H9 (cell line): ENCODE data around the gene GMPR. TPM values are rescaled to one million over a fixed set of nuclear protein-coding genes. Genes with fewer than 3 reads are reported as not detected.

ENCODE experiments used
- DNase-seq: peaks from one replicate; pipeline ENCODE4 v3.0.0-alpha.2; 2017
- H2AFZ ChIP-seq: one replicate; pipeline ENCODE4 v1.6.1; 2013; ENCODE audit warnings: mild to moderate bottlenecking, low read length, control low read depth, moderate library complexity
- H2AK5ac ChIP-seq: 2 replicates; pipeline ENCODE4 v1.6.1; 2013; ENCODE audit warnings: low read length, control low read depth, mixed read lengths; ENCODE audit not compliant: insufficient read length
- H2BK120ac ChIP-seq: one replicate; pipeline ENCODE4 v1.6.1; 2013; ENCODE audit warnings: low read depth, mild to moderate bottlenecking, low read length, control low read depth, inconsistent platforms; ENCODE audit not compliant: poor library complexity, severe bottlenecking
- H2BK12ac ChIP-seq: 2 replicates; pipeline ENCODE4 v1.6.1; 2013; ENCODE audit warnings: low read length, control low read depth, mixed read lengths, low read depth; ENCODE audit not compliant: insufficient read length
- H2BK15ac ChIP-seq: 2 replicates; pipeline ENCODE4 v1.6.1; 2013; ENCODE audit warnings: low read depth, low read length, control low read depth
- H2BK20ac ChIP-seq: one replicate; pipeline ENCODE4 v1.6.1; 2013; ENCODE audit warnings: low read depth, mild to moderate bottlenecking, low read length, control low read depth, inconsistent platforms; ENCODE audit not compliant: poor library complexity, severe bottlenecking
- H2BK5ac ChIP-seq: 2 replicates; pipeline ENCODE4 v1.6.1; 2013; ENCODE audit warnings: low read length, control low read depth, mixed read lengths; ENCODE audit not compliant: insufficient read length
- H3K14ac ChIP-seq: 2 replicates; pipeline ENCODE4 v1.6.1; 2013; ENCODE audit warnings: low read length, control low read depth; ENCODE audit not compliant: insufficient read depth
- H3K18ac ChIP-seq: 2 replicates; pipeline ENCODE4 v1.6.1; 2013; ENCODE audit warnings: low read depth, mild to moderate bottlenecking, mixed read lengths, low read length, control low read depth; ENCODE audit not compliant: insufficient read length
- H3K23ac ChIP-seq: 2 replicates; pipeline ENCODE4 v1.6.1; 2013; ENCODE audit warnings: low read length, control low read depth, mixed read lengths, low read depth; ENCODE audit not compliant: insufficient read length
- H3K23me2 ChIP-seq: 2 replicates; pipeline ENCODE4 v1.6.1; 2013; ENCODE audit warnings: low read depth, mild to moderate bottlenecking, mixed read lengths, low read length, control low read depth; ENCODE audit not compliant: insufficient read length, poor library complexity, severe bottlenecking
- H3K27ac ChIP-seq: 2 replicates; pipeline ENCODE4 v1.5.1; 2013; ENCODE audit warnings: low read length, control low read depth, mixed read lengths, low read depth; ENCODE audit not compliant: insufficient read length
- H3K27me3 ChIP-seq: 2 replicates; pipeline ENCODE4 v1.6.1; 2013; ENCODE audit warnings: low read length, control low read depth, inconsistent platforms; ENCODE audit not compliant: insufficient read depth
- H3K4ac ChIP-seq: 2 replicates; pipeline ENCODE4 v1.6.1; 2013; ENCODE audit warnings: low read depth, mild to moderate bottlenecking, control low read depth, inconsistent platforms, low read length, moderate library complexity
- H3K4me1 ChIP-seq: 2 replicates; pipeline ENCODE4 v1.6.1; 2013; ENCODE audit warnings: low read length, control low read depth, inconsistent platforms; ENCODE audit not compliant: insufficient read depth
- H3K4me2 ChIP-seq: 2 replicates; pipeline ENCODE4 v1.6.1; 2013; ENCODE audit warnings: low read length, control low read depth, mixed read lengths; ENCODE audit not compliant: insufficient read length, insufficient read depth
- H3K56ac ChIP-seq: 2 replicates; pipeline ENCODE4 v1.6.1; 2013; ENCODE audit warnings: low read depth, mild to moderate bottlenecking, mixed read lengths, low read length, control low read depth; ENCODE audit not compliant: insufficient read length
- H3K79me1 ChIP-seq: 2 replicates; pipeline ENCODE4 v1.6.1; 2013; ENCODE audit warnings: low read depth, mild to moderate bottlenecking, moderate library complexity, low read length, control low read depth, inconsistent platforms; ENCODE audit not compliant: insufficient read depth, poor library complexity, severe bottlenecking
- H3K79me2 ChIP-seq: 2 replicates; pipeline ENCODE4 v1.6.1; 2013; ENCODE audit warnings: low read length, control low read depth, inconsistent platforms; ENCODE audit not compliant: insufficient read depth
- H3K9ac ChIP-seq: 2 replicates; pipeline ENCODE4 v1.6.1; 2013; ENCODE audit warnings: low read length, control low read depth, mixed read lengths; ENCODE audit not compliant: insufficient read length; ENCODE audit errors: extremely low read depth
- H3K9me3 ChIP-seq: one replicate; pipeline ENCODE4 v1.6.1; 2013; ENCODE audit warnings: low read depth, low read length, inconsistent platforms; ENCODE audit not compliant: control insufficient read depth
- H3T11ph ChIP-seq: one replicate; pipeline ENCODE4 v1.6.1; 2013; ENCODE audit warnings: mild to moderate bottlenecking, low read length, control low read depth, inconsistent platforms
- H4K20me1 ChIP-seq: one replicate; pipeline ENCODE4 v1.6.1; 2013; ENCODE audit not compliant: control insufficient read depth, insufficient read length, insufficient read depth
- H4K5ac ChIP-seq: 2 replicates; pipeline ENCODE4 v1.6.1; 2013; ENCODE audit warnings: low read depth, mild to moderate bottlenecking, mixed read lengths, low read length, control low read depth; ENCODE audit not compliant: insufficient read length
- H4K8ac ChIP-seq: replicated peaks from 2 replicates; pipeline ENCODE4 v1.6.1; 2013; ENCODE audit warnings: low read length, control low read depth, mixed read lengths, low read depth; ENCODE audit not compliant: insufficient read length
- H4K91ac ChIP-seq: 2 replicates; pipeline ENCODE4 v1.6.1; 2013; ENCODE audit warnings: low read depth, mild to moderate bottlenecking, moderate library complexity, mixed read lengths, low read length, control low read depth; ENCODE audit not compliant: insufficient read length
- H3K27ac Mint-ChIP-seq, 3 experiments: 2 replicates in 2 of 3; 3 replicates in 1 of 3; pipeline ENCODE4 v1.8.0; 2020 to 2021; ENCODE audit warnings: mixed read lengths in 3 of 3, mild to moderate bottlenecking in 1 of 3, moderate library complexity in 1 of 3
- H3K27me3 Mint-ChIP-seq: 2 replicates; pipeline ENCODE4 v1.8.0; 2021; ENCODE audit warnings: low read depth, mild to moderate bottlenecking, moderate library complexity, mixed read lengths
- H3K36me3 Mint-ChIP-seq, 3 experiments: 2 replicates in 2 of 3; 3 replicates in 1 of 3; pipeline ENCODE4 v1.8.0; 2020 to 2021; ENCODE audit warnings: low read depth in 3 of 3, mixed read lengths in 3 of 3; ENCODE audit not compliant: insufficient read depth in 1 of 3
- H3K4me1 Mint-ChIP-seq, 2 experiments: 2 replicates each; pipeline ENCODE4 v1.8.0; 2020; ENCODE audit warnings: mixed read lengths in 2 of 2
- H3K4me3 Mint-ChIP-seq, 2 experiments: 2 replicates in 1 of 2; 3 replicates in 1 of 2; pipeline ENCODE4 v1.8.0; 2020 to 2021; ENCODE audit warnings: mild to moderate bottlenecking in 2 of 2, mixed read lengths in 2 of 2, moderate library complexity in 1 of 2
- H3K9me3 Mint-ChIP-seq, 2 experiments: 2 replicates in 1 of 2; 3 replicates in 1 of 2; pipeline ENCODE4 v1.8.0; 2020; ENCODE audit warnings: mild to moderate bottlenecking in 2 of 2, mixed read lengths in 2 of 2, moderate library complexity in 1 of 2
- WGBS: extraction: QIAGEN DNeasy Blood & Tissue Kit; methylation state at CpG from one replicate; pipeline ENCODE4 v1.1.7; 2013; ENCODE audit warnings: missing lambda C conversion rate, low lambda C conversion rate, mixed read lengths; ENCODE audit not compliant: insufficient read length; ENCODE audit errors: extremely low coverage; 5-methylcytosine and 5-hydroxymethylcytosine counted together
- total RNA-seq: library from RNA; stranded (reverse); gene quantifications from 2 replicates; pipeline ENCODE4 v1.2.1, GENCODE V29; 2021
- TF ChIP-seq, protein P1 (sequence below): fragments of 200-600 bp; sonication (generic); conservative IDR thresholded peaks from 3 replicates; pipeline ENCODE4 v1.8.0; 2021; ENCODE audit warnings: antibody characterized with exemption, mild to moderate bottlenecking

GMPR gene
- total RNA-seq, 1 experiment from 2014 or later = 0.70 TPM

DNA sequence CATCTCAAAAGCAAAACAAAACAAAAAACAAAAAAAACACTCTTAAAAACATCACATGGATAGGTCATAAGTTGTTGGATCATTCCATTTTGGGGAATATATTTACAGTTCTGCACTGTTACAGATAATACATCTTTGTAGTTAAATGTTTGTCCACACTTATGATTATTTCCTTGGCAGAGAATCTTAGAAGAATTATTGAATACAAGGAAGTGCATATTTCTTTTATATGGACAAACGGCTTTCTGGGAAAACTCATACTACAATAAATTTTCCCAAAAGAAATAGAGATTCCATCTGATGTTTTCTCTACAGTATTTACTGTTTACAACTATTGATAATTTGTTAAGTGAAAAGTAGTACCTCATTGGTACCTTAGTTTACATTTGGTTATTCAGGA is 33.8 kb downstream of the GMPR start:
- no peak overlapping the region for H2AFZ ChIP-seq
- no peak overlapping the region for H2BK12ac ChIP-seq
- H3K18ac ChIP-seq = no peak overlapping the region
- Mint-ChIP-seq H3K4me3 (no peak overlapping the region), H3K9me3 (no peaks in the 10 kb centered on the region), H3K27ac (no peak overlapping the region), H3K4me1 (peaks cover 0 to 4% of the 10 kb centered on the region in 2 experiments; a peak in 2 of 4 replicates), H3K36me3 (no peaks in the 10 kb centered on the region; a peak in 3 of 7 replicates), H3K27me3 (peaks cover 4% of the 10 kb centered on the region)
- no CpG with 5 or more reads among the region's 1 CpG for WGBS
- no peak overlapping the region for H2BK15ac ChIP-seq
- no peak overlapping the region for H3K27ac ChIP-seq
- no peaks in the 10 kb centered on the region for H3K79me1 ChIP-seq
- no peak overlapping the region for H3T11ph ChIP-seq
- no peaks in the 10 kb centered on the region for H3K79me2 ChIP-seq
- no peak overlapping the region for H4K5ac ChIP-seq
- H3K9ac ChIP-seq = no peak overlapping the region
- H2AK5ac ChIP-seq = no peak overlapping the region
- no peak overlapping the region for H4K91ac ChIP-seq
- no peak overlapping the region for H4K8ac ChIP-seq
- no peaks in the 10 kb centered on the region for H3K23me2 ChIP-seq
- H3K4me1 ChIP-seq = no peaks in the 10 kb centered on the region
- H3K27me3 ChIP-seq = no peaks in the 10 kb centered on the region
- H3K4ac ChIP-seq = no peak overlapping the region
- no peaks in the 10 kb centered on the region for H4K20me1 ChIP-seq
- TF ChIP-seq, protein P1, sequence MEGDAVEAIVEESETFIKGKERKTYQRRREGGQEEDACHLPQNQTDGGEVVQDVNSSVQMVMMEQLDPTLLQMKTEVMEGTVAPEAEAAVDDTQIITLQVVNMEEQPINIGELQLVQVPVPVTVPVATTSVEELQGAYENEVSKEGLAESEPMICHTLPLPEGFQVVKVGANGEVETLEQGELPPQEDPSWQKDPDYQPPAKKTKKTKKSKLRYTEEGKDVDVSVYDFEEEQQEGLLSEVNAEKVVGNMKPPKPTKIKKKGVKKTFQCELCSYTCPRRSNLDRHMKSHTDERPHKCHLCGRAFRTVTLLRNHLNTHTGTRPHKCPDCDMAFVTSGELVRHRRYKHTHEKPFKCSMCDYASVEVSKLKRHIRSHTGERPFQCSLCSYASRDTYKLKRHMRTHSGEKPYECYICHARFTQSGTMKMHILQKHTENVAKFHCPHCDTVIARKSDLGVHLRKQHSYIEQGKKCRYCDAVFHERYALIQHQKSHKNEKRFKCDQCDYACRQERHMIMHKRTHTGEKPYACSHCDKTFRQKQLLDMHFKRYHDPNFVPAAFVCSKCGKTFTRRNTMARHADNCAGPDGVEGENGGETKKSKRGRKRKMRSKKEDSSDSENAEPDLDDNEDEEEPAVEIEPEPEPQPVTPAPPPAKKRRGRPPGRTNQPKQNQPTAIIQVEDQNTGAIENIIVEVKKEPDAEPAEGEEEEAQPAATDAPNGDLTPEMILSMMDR = no peak
- H2BK20ac ChIP-seq = no peak overlapping the region
- no peak for DNase-seq
- no peak overlapping the region for H3K23ac ChIP-seq
- no peak overlapping the region for H2BK120ac ChIP-seq
- H3K56ac ChIP-seq = no peak overlapping the region
- no peak overlapping the region for H3K4me2 ChIP-seq
- no peak overlapping the region for H3K14ac ChIP-seq
- H3K9me3 ChIP-seq = no peaks in the 10 kb centered on the region
- H2BK5ac ChIP-seq = no peak overlapping the region
